ENCODE results near the gene CKM.

DNA sequence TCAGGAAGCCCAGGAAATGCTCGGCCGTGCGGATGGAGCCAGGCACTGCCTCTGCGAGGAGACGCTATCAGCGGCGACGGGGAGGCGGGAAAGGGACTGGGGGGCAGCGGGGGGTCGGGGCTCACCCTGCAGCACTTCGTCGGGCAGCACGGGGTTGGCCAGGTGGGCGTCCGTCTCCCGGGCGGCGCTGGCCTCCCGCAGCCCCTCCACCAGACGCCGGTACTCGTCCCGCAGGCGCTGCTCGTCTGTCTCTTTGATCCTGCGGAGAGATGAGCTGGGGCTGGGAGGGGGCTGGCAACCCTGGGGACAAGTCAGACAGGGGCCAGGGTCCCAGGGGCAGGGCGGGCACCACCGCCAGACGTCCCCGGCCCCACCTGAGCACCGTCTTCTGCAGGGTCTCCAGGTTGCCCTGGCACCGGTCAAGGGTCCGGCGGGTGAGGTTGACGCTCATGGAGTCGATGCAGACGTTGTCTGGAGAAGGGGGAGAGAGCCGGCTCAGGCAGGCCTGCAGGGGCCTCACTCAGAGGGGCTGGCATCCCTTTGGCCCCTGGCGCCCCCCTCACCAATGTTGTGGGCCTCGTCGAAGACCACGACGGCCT lies 41.3 kb upstream of the CKM start:
- TF ChIP-seq, protein P1, sequence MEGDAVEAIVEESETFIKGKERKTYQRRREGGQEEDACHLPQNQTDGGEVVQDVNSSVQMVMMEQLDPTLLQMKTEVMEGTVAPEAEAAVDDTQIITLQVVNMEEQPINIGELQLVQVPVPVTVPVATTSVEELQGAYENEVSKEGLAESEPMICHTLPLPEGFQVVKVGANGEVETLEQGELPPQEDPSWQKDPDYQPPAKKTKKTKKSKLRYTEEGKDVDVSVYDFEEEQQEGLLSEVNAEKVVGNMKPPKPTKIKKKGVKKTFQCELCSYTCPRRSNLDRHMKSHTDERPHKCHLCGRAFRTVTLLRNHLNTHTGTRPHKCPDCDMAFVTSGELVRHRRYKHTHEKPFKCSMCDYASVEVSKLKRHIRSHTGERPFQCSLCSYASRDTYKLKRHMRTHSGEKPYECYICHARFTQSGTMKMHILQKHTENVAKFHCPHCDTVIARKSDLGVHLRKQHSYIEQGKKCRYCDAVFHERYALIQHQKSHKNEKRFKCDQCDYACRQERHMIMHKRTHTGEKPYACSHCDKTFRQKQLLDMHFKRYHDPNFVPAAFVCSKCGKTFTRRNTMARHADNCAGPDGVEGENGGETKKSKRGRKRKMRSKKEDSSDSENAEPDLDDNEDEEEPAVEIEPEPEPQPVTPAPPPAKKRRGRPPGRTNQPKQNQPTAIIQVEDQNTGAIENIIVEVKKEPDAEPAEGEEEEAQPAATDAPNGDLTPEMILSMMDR (IDR thresholded peaks at IDR 0.05; ENCODE audit: low read depth, low read length): no peak
- TF ChIP-seq POLR2A (IDR thresholded peaks at IDR 0.05; ENCODE audit: extremely low read depth, insufficient read length): no peak
- TF ChIP-seq MYC (IDR thresholded peaks at IDR 0.05; ENCODE audit: low read depth, low read length): no peak
